Adrenal gland (tissue), 12 donors: Measurements from ENCODE around the gene KLF16. TPM values are rescaled to one million over a fixed set of nuclear protein-coding genes. Genes with fewer than 3 reads are reported as not detected.

Source experiments
- DNase-seq, 7 donors: peaks; one replicate each; pipeline ENCODE4 v3.0.0-alpha.2; 2019 to 2020
- H3K27ac ChIP-seq, 5 donors: fragments of 200-600 bp; sonication (generic) in 4 of 5; 1 replicate in 3 of 5; 2 replicates in 2 of 5; pipeline versions ENCODE4 v1.5.1 to v1.8.0; 2016 to 2020; ENCODE audit warnings: mild to moderate bottlenecking in 1 of 5
- H3K27me3 ChIP-seq: fragments of 200-600 bp; 2 replicates; pipeline ENCODE4 v1.8.0; 2021
- H3K36me3 ChIP-seq, 2 donors: fragments of 200-600 bp; replicated peaks in 1 of 2; 1 replicate in 1 of 2; 2 replicates in 1 of 2; pipeline versions ENCODE4 v1.5.1 to v1.8.0; 2018 to 2022
- H3K4me1 ChIP-seq, 2 donors: fragments of 200-600 bp; replicated peaks in 1 of 2; 1 replicate in 1 of 2; 2 replicates in 1 of 2; pipeline versions ENCODE4 v1.5.1 to v1.8.0; 2018 to 2021
- H3K4me3 ChIP-seq, 4 donors: fragments of 200-600 bp; sonication (generic) in 3 of 4; one replicate each; pipeline ENCODE4 v1.5.1; 2016 to 2018
- H3K9me3 ChIP-seq, 3 donors: fragments of 200-600 bp; sonication (generic) in 1 of 3; replicated peaks in 1 of 3; 1 replicate in 2 of 3; 2 replicates in 1 of 3; pipeline versions ENCODE4 v1.5.1 to v1.8.0; 2016 to 2021
- CTCF ChIP-seq, 6 experiments: fragments of 450-650 bp in 4 of 6; fragments of 200-600 bp in 2 of 6; sonication (generic) in 1 of 6; IDR thresholded peaks; 1 replicate in 5 of 6; 2 replicates in 1 of 6; pipeline versions ENCODE4 v1.5.1 to v1.8.0; 2016 to 2021; ENCODE audit warnings: antibody characterized with exemption in 6 of 6, mild to moderate bottlenecking in 2 of 6, moderate library complexity in 1 of 6
- POLR2A ChIP-seq, 2 donors: fragments of 450-650 bp; IDR thresholded peaks; one replicate each; pipeline ENCODE4 v1.6.1; 2017; ENCODE audit warnings: antibody characterized with exemption in 2 of 2, mild to moderate bottlenecking in 2 of 2, moderate library complexity in 1 of 2
- WGBS, 4 donors: extraction: QIAGEN DNeasy Blood & Tissue Kit in 2 of 4; methylation state at CpG; one replicate each; pipeline versions ENCODE4 v1.1.5 to v1.1.7; 2013 to 2017; 5-methylcytosine and 5-hydroxymethylcytosine counted together
- intact Hi-C, 2 donors: fragments of 100-400 bp; cut with DNase I; formaldehyde crosslinking; loops; one replicate each; pipeline versions ENCODE4 v1.14.1 to v1.15.0; 2022 to 2023
- polyA plus RNA-seq, 3 donors: library from polyadenylated mRNA; stranded (reverse); fragments of 200-250 nt in 2 of 3; fragments of 350-450 nt in 1 of 3; fragmentation: Illumina TruSeq in 1 of 3; extraction: RNeasy Lipid Tissue Mini Kit (QIAGEN cat#74804) in 1 of 3; gene quantifications; one replicate each; pipeline ENCODE4 v1.2.3, GENCODE V29; 2013 to 2014
- total RNA-seq, 9 donors: library from RNA; depleted of rRNA in 4 of 9; stranded (reverse); fragments of >200 nt in 4 of 9; fragments of 120-200 nt in 1 of 9; fragmentation: NEBNext Ultra II Directional in 1 of 9; extraction: Animal tissue kit (Norgen Biotek cat#: 25700) in 1 of 9; gene quantifications; one replicate each; pipeline versions ENCODE4 v1.1.0 to v1.2.4, GENCODE V29; 2013 to 2023
- donor health status: healthy with polysubstance abuse.
- donor health status: Bipolar disorder and iron deficiency.
- donor health status: DM: yes; HTN: yes; CAD: no.
- donor health status: DM: no; HTN: no; CAD: no.
- donor health status: DM: no; HTN: no; CAD: no.
- donor health status: DM: yes; HTN: yes; CAD: no.

KLF16 gene
- total and polyA plus RNA-seq, 12 donors: 2.0 to 28.1 (median 13.9) TPM

DNA sequence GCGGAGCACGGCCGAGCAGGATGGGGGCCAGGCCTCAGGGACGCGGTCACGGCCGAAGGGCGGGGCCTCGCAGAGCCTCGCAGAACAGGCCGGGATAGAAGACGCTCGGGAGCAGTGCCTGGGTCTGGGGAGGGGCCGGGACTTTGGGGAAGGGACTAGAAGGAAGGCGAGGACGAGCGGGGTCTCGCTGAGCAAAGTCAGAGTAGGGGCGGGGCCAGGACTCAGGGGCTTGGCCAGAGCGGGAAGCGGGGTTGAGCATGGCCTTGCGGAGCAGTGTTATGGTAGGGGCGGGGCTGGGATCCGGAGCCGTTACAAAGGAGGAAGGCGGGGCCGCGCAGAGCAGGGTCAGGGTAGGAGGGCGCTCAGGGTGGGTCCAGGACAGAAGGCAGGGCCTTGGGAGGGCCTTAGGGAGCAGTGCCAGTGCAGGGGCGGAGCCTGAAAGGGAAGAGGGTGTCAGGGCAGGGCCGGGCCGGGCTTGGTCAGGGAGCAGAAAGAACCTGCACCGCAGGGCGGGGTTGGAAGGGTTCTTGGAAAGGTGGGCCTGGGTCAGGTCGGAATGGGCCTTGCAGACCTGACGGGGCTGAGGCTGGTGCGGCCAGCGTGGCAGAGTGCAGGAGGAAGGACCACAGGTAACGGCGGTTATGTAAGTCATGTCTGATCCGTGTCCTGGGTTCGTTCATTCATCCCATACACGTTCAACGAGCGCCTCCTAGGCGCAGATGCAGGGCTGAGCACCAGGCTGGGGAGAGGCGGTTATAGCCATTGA is 50.8 kb downstream of the KLF16 start:
- Histone ChIP-seq H3K4me3 (peak overlapping the region in 3 of 4 donors; percentile 10 to 48 (median 31)), H3K27me3 (no peaks in the 10 kb centered on the region), H3K9me3 (no peaks in the 10 kb centered on the region), H3K36me3 (peaks cover 0 to 28% of the 10 kb centered on the region in 2 donors), H3K4me1 (peaks cover 12 to 24% of the 10 kb centered on the region in 2 donors), H3K27ac (peak overlapping the region in 4 of 5 donors; percentile 73 to 85 (median 78))
- WGBS, 4 donors: 0 to 3% (median 1%) methylated on average over 18 to 47 of the region's 47 CpGs
- intact Hi-C loops: loop anchor here in 1 of 2 donors (10.0 kb wide), 1 partner anchor 268 kb away; no protein-coding TSS in a partner anchor
- TF ChIP-seq CTCF (IDR thresholded peaks at IDR 0.05): peak; percentile 19 to 65 (median 54)
- peak in 1 of 2 donors; percentile 52 for TF ChIP-seq POLR2A (IDR thresholded peaks at IDR 0.05)
- DNase-seq: peak; percentile 94 to 99 (median 98)

GRCh38 chr19:1811942-1812425 is 51.4 kb downstream of the KLF16 start, which contains the start of gene ATP8B3:
Gene ATP8B3 (minus strand): TSS chr19:1812276. CDS start chr19:1811736, 540 bp downstream.
- Histone ChIP-seq H3K27me3 (no peaks in the 10 kb centered on the region), H3K4me3 (peak within 1 kb of the TSS in 3 of 4 donors; percentile 10 to 48 (median 31)), H3K4me1 (peaks cover 12 to 24% of the 10 kb centered on the region in 2 donors), H3K36me3 (peaks cover 0 to 22% of the 10 kb centered on the region in 2 donors), H3K27ac (peak within 1 kb of the TSS in 4 of 5 donors; percentile 73 to 85 (median 78)), H3K9me3 (no peaks in the 10 kb centered on the region)
- WGBS, 4 donors: 0 to 3% (median 1%) methylated on average over 5 to 48 of the region's 48 CpGs
- TF ChIP-seq CTCF (IDR thresholded peaks at IDR 0.05) (peak in 5 of 6 experiments; percentile 12 to 46 (median 26)), POLR2A (IDR thresholded peaks at IDR 0.05) (no peak)
- intact Hi-C loops: loop anchor here in 1 of 2 donors (10.0 kb wide), 1 partner anchor 267 kb away; no protein-coding TSS in a partner anchor
- no peak for DNase-seq

DNA sequence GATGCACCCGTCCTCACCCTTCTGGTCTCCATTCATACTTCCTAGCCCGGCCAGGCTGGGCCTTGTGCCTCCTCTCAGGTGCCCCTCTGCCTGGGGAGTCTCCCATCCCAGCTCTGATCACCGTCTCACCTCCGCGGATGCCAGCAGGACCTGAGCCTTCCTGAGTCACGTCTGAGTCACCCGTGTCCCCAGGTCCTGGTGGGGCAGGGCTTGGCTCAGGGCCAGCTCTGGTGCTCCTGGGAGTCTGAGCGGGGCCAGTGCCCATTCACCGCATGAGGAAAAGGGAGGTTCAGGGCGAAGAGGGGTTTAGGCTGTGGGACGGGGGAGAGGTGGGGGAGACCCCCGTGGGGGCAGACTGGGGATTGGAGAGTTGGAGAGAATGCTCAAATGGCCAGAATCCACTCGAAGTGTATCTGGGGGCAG is 51.9 kb downstream of the KLF16 start:
- TF ChIP-seq POLR2A (IDR thresholded peaks at IDR 0.05) (no peak), CTCF (IDR thresholded peaks at IDR 0.05) (no peak)
- H3K9me3 ChIP-seq: no peaks in the 10 kb centered on the region
- H3K4me1 ChIP-seq: peaks cover 12 to 24% of the 10 kb centered on the region in 2 donors
- intact Hi-C loops: loop anchor here in 1 of 2 donors (10.0 kb wide), 1 partner anchor 267 kb away; no protein-coding TSS in a partner anchor
- peaks cover 0 to 17% of the 10 kb centered on the region in 2 donors for H3K36me3 ChIP-seq
- no peaks in the 10 kb centered on the region for H3K27me3 ChIP-seq
- peak overlapping the region in 2 of 4 donors; percentile 31 to 48 for H3K4me3 ChIP-seq
- DNase-seq: peak; percentile 92 to 97 (median 95)
- H3K27ac ChIP-seq: peak overlapping the region in 4 of 5 donors; percentile 66 to 85 (median 76)
- WGBS, 4 donors: 10 to 29% (median 15%) methylated on average over 6 to 13 of the region's 13 CpGs
